PC-9 (cell line): Measurements from ENCODE around the gene ATXN7.

Experiments
- CTCF ChIP-seq: fragments of 200-600 bp; sonication (generic); conservative IDR thresholded peaks from 2 replicates; pipeline ENCODE4 v1.6.1; 2017; ENCODE audit warnings: mixed run types, antibody characterized with exemption, mild to moderate bottlenecking, moderate library complexity
- EZH2 ChIP-seq: fragments of 200-600 bp; sonication (generic); IDR thresholded peaks from 2 replicates; pipeline ENCODE4 v1.8.0; 2017; ENCODE audit warnings: antibody characterized with exemption, low read depth

- TF ChIP-seq EZH2 (no peak), CTCF (no peak)
Observed at GRCh38 chr3:63934041-63934866, 70.6 kb downstream of the ATXN7 start.
